Cardiac muscle cell (in vitro differentiated cells and primary cell): Measurements from ENCODE around the gene CARM1. TPM values are rescaled to one million over a fixed set of nuclear protein-coding genes. Genes with fewer than 3 reads are reported as not detected.
"Not testable (repeated sequence)": the region's sequence is repeated elsewhere in the genome, so short reads cannot be mapped to it uniquely, and the experiment has no call there.

Source experiments
- DNase-seq, 2 donors: peaks; one replicate each; pipeline versions ENCODE4 v3.0.0 to v3.0.0-alpha.2; 2010 to 2017; ENCODE audit warnings: low read depth in 1 of 2, low spot score in 1 of 2
- H3K27ac ChIP-seq: fragments of 200-600 bp; sonication (generic); 2 replicates; pipeline ENCODE4 v1.5.1; 2016
- H3K27me3 ChIP-seq: fragments of 200-600 bp; sonication (generic); 2 replicates; pipeline ENCODE4 v1.6.0; 2016; ENCODE audit warnings: control low read depth
- H3K36me3 ChIP-seq: fragments of 200-600 bp; sonication (generic); 2 replicates; pipeline ENCODE4 v1.5.1; 2016; ENCODE audit warnings: control low read depth
- H3K4me1 ChIP-seq: fragments of 200-600 bp; sonication (generic); 2 replicates; pipeline ENCODE4 v1.8.1; 2017; ENCODE audit warnings: low read depth, mild to moderate bottlenecking, mixed run types
- H3K4me3 ChIP-seq: fragments of 200-600 bp; sonication (generic); 2 replicates; pipeline ENCODE4 v1.5.1; 2016; ENCODE audit warnings: mild to moderate bottlenecking
- H3K9me3 ChIP-seq: fragments of 200-600 bp; sonication (generic); 2 replicates; pipeline ENCODE4 v1.5.1; 2017; ENCODE audit warnings: low read depth, mild to moderate bottlenecking, control low read depth
- CTCF ChIP-seq: IDR thresholded peaks from 2 replicates; pipeline ENCODE4 v1.5.1; 2012; ENCODE audit warnings: low read depth, mild to moderate bottlenecking, low read length
- polyA plus RNA-seq: library from polyadenylated mRNA; unstranded; fragments of >200 nt; fragmentation: Nextera tagmentation; extraction: Ambion mirVana; gene quantifications from 2 replicates; pipeline ENCODE4 v1.2.1, GENCODE V29; 2016
- total RNA-seq: library from RNA; depleted of rRNA; stranded (reverse); fragments of >200 nt; gene quantifications from 2 replicates; pipeline ENCODE4 v1.2.3, GENCODE V29; 2016

Gene CARM1
- total and polyA plus RNA-seq, 2 experiments from 2014 or later: 46.8 to 90.7 TPM

GRCh38 chr19:10872546-10873107 is 1.3 kb downstream of the CARM1 start:
- Histone ChIP-seq H3K4me3 (peak overlapping the region; percentile 95), H3K9me3 (no peaks in the 10 kb centered on the region), H3K4me1 (peaks cover 6% of the 10 kb centered on the region), H3K27ac (peak overlapping the region; percentile 96), H3K36me3 (no peaks in the 10 kb centered on the region), H3K27me3 (no peaks in the 10 kb centered on the region)
- TF ChIP-seq CTCF: no peak
- no peak for DNase-seq

GRCh38 chr19:10874024-10874423 is 2.7 kb downstream of the CARM1 start:
- Histone ChIP-seq H3K36me3 (no peaks in the 10 kb centered on the region), H3K27ac (no peak overlapping the region), H3K9me3 (no peaks in the 10 kb centered on the region), H3K27me3 (no peaks in the 10 kb centered on the region), H3K4me1 (peaks cover 6% of the 10 kb centered on the region), H3K4me3 (no peak overlapping the region)
- no peak for DNase-seq
- TF ChIP-seq CTCF: no peak

GRCh38 chr19:10876459-10877240 is 5.3 kb downstream of the CARM1 start:
- no peaks in the 10 kb centered on the region for H3K27me3 ChIP-seq
- DNase-seq: no peak
- H3K4me3 ChIP-seq: no peak overlapping the region
- H3K27ac ChIP-seq: peak overlapping the region; percentile 76
- H3K4me1 ChIP-seq: peaks cover 25% of the 10 kb centered on the region
- no peaks in the 10 kb centered on the region for H3K36me3 ChIP-seq
- no peaks in the 10 kb centered on the region for H3K9me3 ChIP-seq
- TF ChIP-seq CTCF: no peak

GRCh38 chr19:10877608-10878007 is 6.3 kb downstream of the CARM1 start:
- not testable (repeated sequence) for H3K4me3 ChIP-seq, DNase-seq, H3K36me3 ChIP-seq, H3K27me3 ChIP-seq, H3K9me3 ChIP-seq
- Histone ChIP-seq H3K4me1 (peaks cover 34% of the 10 kb centered on the region), H3K27ac (peak overlapping the region; percentile 52)

- Histone ChIP-seq H3K27ac (peak overlapping the region; percentile 52), H3K36me3 (no peaks in the 10 kb centered on the region), H3K4me3 (no peak overlapping the region), H3K9me3 (no peaks in the 10 kb centered on the region), H3K4me1 (peaks cover 35% of the 10 kb centered on the region), H3K27me3 (no peaks in the 10 kb centered on the region)
- TF ChIP-seq CTCF: no peak
- no peak for DNase-seq
These were observed 6.9 kb downstream of the CARM1 start for GRCh38 chr19:10878253-10878652.

- DNase-seq: peak in 1 of 2 donors; percentile 64
- Histone ChIP-seq H3K36me3 (no peaks in the 10 kb centered on the region), H3K27ac (peak overlapping the region; percentile 93), H3K4me1 (peaks cover 49% of the 10 kb centered on the region), H3K9me3 (no peaks in the 10 kb centered on the region), H3K4me3 (no peak overlapping the region), H3K27me3 (no peaks in the 10 kb centered on the region)
- TF ChIP-seq CTCF: no peak
These were observed 10.2 kb downstream of the CARM1 start for GRCh38 chr19:10881403-10882107.
